Endothelial cell of umbilical vein (primary cell): ENCODE results near the gene MEF2C. TPM values are rescaled to one million over a fixed set of nuclear protein-coding genes. Genes with fewer than 3 reads are reported as not detected.

Experiments used
- BruUV-seq: library from RNA; stranded (reverse); fragments of 400-500 nt; replicated peaks from 2 replicates; lab custom pipeline; 2021; lab: Mats Ljungman, UMichigan
- CTCF ChIA-PET: fragments of 300-600, 350-600 bp; sonication (Branson Sonifier 250); formaldehyde crosslinking; loops from one replicate; lab custom pipeline; 2021; ENCODE audit warnings: antibody characterized with exemption, inconsistent platforms; lab: Charles Lee
- POLR2A ChIA-PET: fragments of 300-600, 350-600 bp; sonication (Branson Sonifier 250); formaldehyde crosslinking; loops from one replicate; lab custom pipeline; 2021; ENCODE audit warnings: antibody characterized with exemption, inconsistent platforms; lab: Charles Lee
- DNase-seq: peaks from one replicate; pipeline ENCODE4 v3.0.0-alpha.2; 2011; ENCODE audit warnings: low read depth, low spot score
- FAIRE-seq: peaks from 2 replicates; lab custom pipeline; 2011; peaks lifted over from hg19 to GRCh38; lab: Jason Lieb, UNC
- H2AFZ ChIP-seq: 2 replicates; pipeline ENCODE4 v1.6.0; 2012; ENCODE audit warnings: low read depth, low read length, control low read depth, inconsistent platforms
- H3K27ac ChIP-seq: 2 replicates; pipeline ENCODE4 v1.5.1; 2011; ENCODE audit warnings: low read depth, mild to moderate bottlenecking, control low read depth, low read length, moderate library complexity; ENCODE audit not compliant: insufficient read depth
- H3K27me3 ChIP-seq, 2 experiments: 2 replicates each; pipeline versions ENCODE4 v1.6.0 to v1.6.1; 2011; ENCODE audit warnings: low read length in 2 of 2, mixed read lengths in 1 of 2; ENCODE audit not compliant: control insufficient read depth in 2 of 2, insufficient read depth in 2 of 2
- H3K36me3 ChIP-seq, 2 experiments: 2 replicates in 1 of 2; 3 replicates in 1 of 2; pipeline ENCODE4 v1.5.1; 2011; ENCODE audit warnings: low read length in 2 of 2, mild to moderate bottlenecking in 1 of 2, moderate library complexity in 1 of 2; ENCODE audit not compliant: control insufficient read depth in 2 of 2, insufficient read depth in 2 of 2; ENCODE audit errors: extremely low read depth in 1 of 2
- H3K4me1 ChIP-seq: 3 replicates; pipeline ENCODE4 v1.5.1; 2011; ENCODE audit warnings: mild to moderate bottlenecking, low read length; ENCODE audit not compliant: control insufficient read depth, insufficient read depth; ENCODE audit errors: extremely low read depth
- H3K4me2 ChIP-seq: 2 replicates; pipeline ENCODE4 v1.6.1; 2011; ENCODE audit warnings: low read length, control low read depth, mixed read lengths; ENCODE audit not compliant: insufficient read depth
- H3K4me3 ChIP-seq, 3 experiments: fragments of 200-600 bp in 1 of 3; sonication (generic), shearing (Covaris generic) in 1 of 3; replicated peaks in 1 of 3; 2 replicates each; pipeline ENCODE4 v1.5.1; 2011 to 2016; ENCODE audit warnings: control low read depth in 3 of 3, low read length in 3 of 3, mild to moderate bottlenecking in 2 of 3, inconsistent platforms in 1 of 3, low read depth in 1 of 3, moderate library complexity in 1 of 3; ENCODE audit not compliant: insufficient read depth in 1 of 3
- H3K79me2 ChIP-seq: 2 replicates; pipeline ENCODE4 v1.6.0; 2012; ENCODE audit warnings: low read length, inconsistent platforms; ENCODE audit not compliant: control insufficient read depth, insufficient read depth
- H3K9ac ChIP-seq: replicated peaks from 2 replicates; pipeline ENCODE3; 2011; ENCODE audit warnings: low read length, control low read depth; ENCODE audit not compliant: insufficient read depth; ENCODE audit errors: extremely low read depth
- H3K9me1 ChIP-seq: replicated peaks from 3 replicates; pipeline ENCODE4 v1.6.0; 2011; ENCODE audit warnings: mild to moderate bottlenecking, low read length; ENCODE audit not compliant: control insufficient read depth, insufficient read depth; ENCODE audit errors: extremely low read depth
- H3K9me3 ChIP-seq: replicated peaks from 2 replicates; pipeline ENCODE4 v1.5.1; 2012; ENCODE audit warnings: low read length, inconsistent platforms; ENCODE audit not compliant: control insufficient read depth, insufficient read depth
- H4K20me1 ChIP-seq: replicated peaks from 2 replicates; pipeline ENCODE3; 2011; ENCODE audit warnings: mild to moderate bottlenecking, low read length; ENCODE audit not compliant: control insufficient read depth, insufficient read depth; ENCODE audit errors: extremely low read depth
- FOS ChIP-seq: IDR thresholded peaks from 2 replicates; pipeline ENCODE4 v1.6.1; 2011; ENCODE audit warnings: mild to moderate bottlenecking, low read length, moderate library complexity, borderline replicate concordance; ENCODE audit not compliant: insufficient read depth
- dilution Hi-C: fragments of 300-500 bp; cut with MboI; formaldehyde crosslinking; loops from one replicate; pipeline ENCODE4 v1.15.0; 2019; ENCODE audit warnings: low sequenced_read_pairs; ENCODE audit not compliant: extremely low pct_ligation_motif_present
- intact Hi-C: fragments of 100-400 bp; cut with micrococcal nuclease; formaldehyde crosslinking; loops from one replicate; pipeline ENCODE4 v1.10.0; 2022
- polyA plus RNA-seq, 4 experiments: library from polyadenylated mRNA; depleted of rRNA in 3 of 4; stranded (reverse) in 3 of 4; unstranded in 1 of 4; fragments of >200 nt; gene quantifications; 2 replicates each; pipeline versions ENCODE4 v1.2.1 to v1.2.3, GENCODE V29; 2011 to 2012; ENCODE audit warnings: missing spikeins in 1 of 4
- total RNA-seq: library from RNA; stranded (reverse); gene quantifications from 2 replicates; pipeline ENCODE4 v1.2.3, GENCODE V29; 2021
- TF ChIP-seq, protein P1 (sequence below): IDR thresholded peaks from 2 replicates; pipeline ENCODE4 v1.6.1; 2011; ENCODE audit not compliant: insufficient read depth, insufficient read length
- TF ChIP-seq, protein P2 (sequence below), 2 donors: IDR thresholded peaks; 1 replicate in 1 of 2; 2 replicates in 1 of 2; pipeline ENCODE4 v1.5.1; 2011; ENCODE audit warnings: low read length in 2 of 2, mild to moderate bottlenecking in 2 of 2, moderate library complexity in 2 of 2, control low read depth in 1 of 2, inconsistent platforms in 1 of 2, low read depth in 1 of 2; ENCODE audit not compliant: insufficient read depth in 1 of 2; ENCODE audit errors: extremely low read depth in 1 of 2

The MEF2C gene
- total and polyA plus RNA-seq, 2 donors (not counting 3 experiments of a cell fraction or from before 2014, with no cell fraction given): 21.2 to 67.7 TPM

DNA sequence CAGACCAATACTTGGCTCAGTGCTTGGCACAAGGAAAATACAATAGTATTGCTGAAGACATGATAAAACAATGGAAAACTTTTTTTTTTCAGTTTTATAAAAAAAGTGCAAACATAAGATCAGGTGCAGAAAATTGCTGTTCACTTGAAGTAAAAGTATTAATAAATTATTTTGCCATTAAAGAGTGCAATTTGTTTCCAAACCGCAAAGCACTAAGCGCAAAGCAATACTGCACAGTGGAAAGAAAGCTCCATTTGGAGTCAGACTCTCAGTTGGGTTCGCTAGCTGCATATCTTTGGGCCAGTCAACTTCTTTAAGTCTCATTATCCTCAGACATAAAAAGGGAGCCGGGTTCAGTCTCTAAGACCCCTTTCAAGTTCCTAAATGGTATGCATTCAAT lies 45.8 kb downstream of the MEF2C start:
- Histone ChIP-seq H4K20me1 (no peaks in the 10 kb centered on the region), H3K79me2 (no peaks in the 10 kb centered on the region), H3K27ac (no peak overlapping the region), H3K4me1 (peaks cover 37% of the 10 kb centered on the region), H3K4me2 (no peak overlapping the region), H3K4me3 (no peak overlapping the region), H3K36me3 (no peaks in the 10 kb centered on the region), H2AFZ (no peak overlapping the region), H3K9ac (no peak overlapping the region), H3K9me3 (no peaks in the 10 kb centered on the region), H3K27me3 (no peaks in the 10 kb centered on the region), H3K9me1 (no peaks in the 10 kb centered on the region)
- CTCF ChIA-PET: interaction anchor here (0.8 to 2.9 kb wide), 11 partner anchors 8 to 1600 kb away, joined by 3 to 11 read pairs (median 5); partner anchors contain the start of gene MEF2C
- POLR2A ChIA-PET: interaction anchor here (0.7 kb wide), 1 partner anchor 12 kb away, joined by 3 read pairs; no protein-coding TSS in a partner anchor
- TF ChIP-seq, protein P1, sequence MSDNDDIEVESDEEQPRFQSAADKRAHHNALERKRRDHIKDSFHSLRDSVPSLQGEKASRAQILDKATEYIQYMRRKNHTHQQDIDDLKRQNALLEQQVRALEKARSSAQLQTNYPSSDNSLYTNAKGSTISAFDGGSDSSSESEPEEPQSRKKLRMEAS: no peak
- TF ChIP-seq, protein P2, sequence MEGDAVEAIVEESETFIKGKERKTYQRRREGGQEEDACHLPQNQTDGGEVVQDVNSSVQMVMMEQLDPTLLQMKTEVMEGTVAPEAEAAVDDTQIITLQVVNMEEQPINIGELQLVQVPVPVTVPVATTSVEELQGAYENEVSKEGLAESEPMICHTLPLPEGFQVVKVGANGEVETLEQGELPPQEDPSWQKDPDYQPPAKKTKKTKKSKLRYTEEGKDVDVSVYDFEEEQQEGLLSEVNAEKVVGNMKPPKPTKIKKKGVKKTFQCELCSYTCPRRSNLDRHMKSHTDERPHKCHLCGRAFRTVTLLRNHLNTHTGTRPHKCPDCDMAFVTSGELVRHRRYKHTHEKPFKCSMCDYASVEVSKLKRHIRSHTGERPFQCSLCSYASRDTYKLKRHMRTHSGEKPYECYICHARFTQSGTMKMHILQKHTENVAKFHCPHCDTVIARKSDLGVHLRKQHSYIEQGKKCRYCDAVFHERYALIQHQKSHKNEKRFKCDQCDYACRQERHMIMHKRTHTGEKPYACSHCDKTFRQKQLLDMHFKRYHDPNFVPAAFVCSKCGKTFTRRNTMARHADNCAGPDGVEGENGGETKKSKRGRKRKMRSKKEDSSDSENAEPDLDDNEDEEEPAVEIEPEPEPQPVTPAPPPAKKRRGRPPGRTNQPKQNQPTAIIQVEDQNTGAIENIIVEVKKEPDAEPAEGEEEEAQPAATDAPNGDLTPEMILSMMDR (IDR thresholded peaks at IDR 0.05; ENCODE audit: extremely low read depth in 1 of 2, insufficient read depth in 1 of 2, low read depth in 1 of 2, low read length in 2 of 2): no peak
- no peak for TF ChIP-seq FOS
- DNase-seq (no peak), FAIRE-seq (no peak)
- BruUV-seq: no TSS peak
- dilution Hi-C loops (no loop called here), intact Hi-C loops (no loop called here)
